Tibial nerve (tissue), 4 donors: ENCODE data around the gene THUMPD1.

ENCODE experiments used
- EP300 ChIP-seq, 2 donors: sonication (generic); formaldehyde crosslinking; IDR thresholded peaks; one replicate each; pipeline ENCODE4 v1.6.1; 2017; ENCODE audit warnings: antibody characterized with exemption in 2 of 2, mild to moderate bottlenecking in 1 of 2
- POLR2A ChIP-seq, 2 donors: fragments of 450-650 bp; IDR thresholded peaks; one replicate each; pipeline ENCODE4 v1.6.1; 2017; ENCODE audit warnings: antibody characterized with exemption in 2 of 2, mild to moderate bottlenecking in 2 of 2, moderate library complexity in 2 of 2
- TF ChIP-seq, protein P1 (sequence below), 5 experiments: fragments of 200-600 bp in 3 of 5; fragments of 450-650 bp in 2 of 5; sonication (generic) in 3 of 5; IDR thresholded peaks; one replicate each; pipeline ENCODE4 v1.5.1; 2016 to 2019; ENCODE audit warnings: antibody characterized with exemption in 5 of 5, mild to moderate bottlenecking in 3 of 5, moderate library complexity in 2 of 5

DNA sequence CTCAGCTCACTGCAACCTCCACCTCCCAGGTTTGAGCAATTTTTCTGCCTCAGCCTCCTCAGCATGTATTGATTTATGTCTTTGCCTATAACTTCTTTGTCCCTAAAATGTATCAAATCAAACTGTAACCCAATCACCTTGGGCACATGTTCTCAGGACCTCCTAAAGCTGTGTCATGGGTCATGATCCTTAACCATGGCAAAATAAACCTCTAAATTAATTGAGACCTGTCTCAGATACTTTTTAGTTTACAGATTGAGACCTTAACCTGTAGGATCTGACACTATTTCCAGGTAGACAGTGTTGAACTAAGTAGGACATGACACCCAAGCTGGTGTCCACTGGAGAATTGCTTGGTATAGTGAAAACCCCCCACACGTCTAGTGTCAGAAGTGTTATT lies 19.6 kb upstream of the THUMPD1 start:
- TF ChIP-seq, protein P1, sequence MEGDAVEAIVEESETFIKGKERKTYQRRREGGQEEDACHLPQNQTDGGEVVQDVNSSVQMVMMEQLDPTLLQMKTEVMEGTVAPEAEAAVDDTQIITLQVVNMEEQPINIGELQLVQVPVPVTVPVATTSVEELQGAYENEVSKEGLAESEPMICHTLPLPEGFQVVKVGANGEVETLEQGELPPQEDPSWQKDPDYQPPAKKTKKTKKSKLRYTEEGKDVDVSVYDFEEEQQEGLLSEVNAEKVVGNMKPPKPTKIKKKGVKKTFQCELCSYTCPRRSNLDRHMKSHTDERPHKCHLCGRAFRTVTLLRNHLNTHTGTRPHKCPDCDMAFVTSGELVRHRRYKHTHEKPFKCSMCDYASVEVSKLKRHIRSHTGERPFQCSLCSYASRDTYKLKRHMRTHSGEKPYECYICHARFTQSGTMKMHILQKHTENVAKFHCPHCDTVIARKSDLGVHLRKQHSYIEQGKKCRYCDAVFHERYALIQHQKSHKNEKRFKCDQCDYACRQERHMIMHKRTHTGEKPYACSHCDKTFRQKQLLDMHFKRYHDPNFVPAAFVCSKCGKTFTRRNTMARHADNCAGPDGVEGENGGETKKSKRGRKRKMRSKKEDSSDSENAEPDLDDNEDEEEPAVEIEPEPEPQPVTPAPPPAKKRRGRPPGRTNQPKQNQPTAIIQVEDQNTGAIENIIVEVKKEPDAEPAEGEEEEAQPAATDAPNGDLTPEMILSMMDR (IDR thresholded peaks at IDR 0.05): no peak
- TF ChIP-seq EP300 (IDR thresholded peaks at IDR 0.05): no peak
- TF ChIP-seq POLR2A (IDR thresholded peaks at IDR 0.05): no peak
